GM23338 (cell line): ENCODE results near the gene KIAA1328. TPM values are rescaled to one million over a fixed set of nuclear protein-coding genes. Genes with fewer than 3 reads are reported as not detected.

Experiments
- ATAC-seq: fragments of 200-7000 bp; cut with Tn5 transposase; 3 replicates; pipeline ENCODE4 v1.9.1; 2020
- DNase-seq: peaks from one replicate; pipeline ENCODE4 v3.0.0-alpha.2; 2015; ENCODE audit warnings: low spot score
- H2AFZ ChIP-seq: fragments of 200-600 bp; sonication (generic); 2 replicates; pipeline ENCODE4 v1.8.0; 2016; ENCODE audit warnings: antibody characterized with exemption, mild to moderate bottlenecking, moderate library complexity
- H3F3A ChIP-seq: fragments of 200-600 bp; sonication (generic); replicated peaks from 2 replicates; pipeline ENCODE4 v1.8.0; 2017; ENCODE audit warnings: antibody characterized with exemption, mixed run types, low read depth
- H3K27ac ChIP-seq: fragments of 200-600 bp; sonication (generic); 2 replicates; pipeline ENCODE4 v1.6.1; 2016; ENCODE audit warnings: low read depth
- H3K27me3 ChIP-seq: fragments of 200-600 bp; sonication (generic); 2 replicates; pipeline ENCODE4 v1.8.0; 2016; ENCODE audit warnings: mild to moderate bottlenecking, mixed run types, moderate library complexity; ENCODE audit not compliant: insufficient read depth
- H3K36me3 ChIP-seq: fragments of 200-600 bp; sonication (generic); 2 replicates; pipeline ENCODE4 v1.8.0; 2016; ENCODE audit warnings: mild to moderate bottlenecking; ENCODE audit not compliant: insufficient read depth
- H3K4me1 ChIP-seq: fragments of 200-600 bp; sonication (generic); 2 replicates; pipeline ENCODE4 v1.8.0; 2016; ENCODE audit warnings: mild to moderate bottlenecking, moderate library complexity; ENCODE audit not compliant: insufficient read depth
- H3K4me2 ChIP-seq: fragments of 200-600 bp; sonication (generic); 2 replicates; pipeline ENCODE4 v1.7.1; 2017; ENCODE audit warnings: mixed run types
- H3K4me3 ChIP-seq: fragments of 200-600 bp; sonication (generic); 2 replicates; pipeline ENCODE4 v1.6.1; 2016; ENCODE audit warnings: mixed run types
- H3K79me2 ChIP-seq: fragments of 200-600 bp; sonication (generic); replicated peaks from 2 replicates; pipeline ENCODE4 v1.8.0; 2017; ENCODE audit warnings: mild to moderate bottlenecking; ENCODE audit not compliant: insufficient read depth
- H3K9me2 ChIP-seq: fragments of 200-600 bp; sonication (generic); 2 replicates; pipeline ENCODE4 v1.8.0; 2017; ENCODE audit not compliant: insufficient read depth
- H4K20me1 ChIP-seq: fragments of 200-600 bp; sonication (generic); replicated peaks from 2 replicates; pipeline ENCODE4 v1.8.0; 2017; ENCODE audit warnings: mild to moderate bottlenecking; ENCODE audit not compliant: insufficient read depth
- H3K27ac Mint-ChIP-seq: 2 replicates; pipeline ENCODE4 v1.8.0; 2020; ENCODE audit warnings: inconsistent platforms, mild to moderate bottlenecking, moderate library complexity, mixed read lengths
- H3K27me3 Mint-ChIP-seq: 3 replicates; pipeline ENCODE4 v1.8.0; 2022; ENCODE audit warnings: low read depth, mild to moderate bottlenecking, moderate library complexity, mixed read lengths, inconsistent platforms; ENCODE audit not compliant: insufficient read depth, poor library complexity
- H3K36me3 Mint-ChIP-seq: 3 replicates; pipeline ENCODE4 v1.8.0; 2021; ENCODE audit warnings: low read depth, mild to moderate bottlenecking, inconsistent platforms, moderate library complexity, mixed read lengths
- H3K4me1 Mint-ChIP-seq: 3 replicates; pipeline ENCODE4 v1.8.0; 2020; ENCODE audit warnings: mild to moderate bottlenecking, inconsistent platforms, mixed read lengths
- H3K4me3 Mint-ChIP-seq: 3 replicates; pipeline ENCODE4 v1.8.0; 2021; ENCODE audit warnings: moderate library complexity, mild to moderate bottlenecking, inconsistent platforms, mixed read lengths
- H3K9me3 Mint-ChIP-seq: 3 replicates; pipeline ENCODE4 v1.8.0; 2020; ENCODE audit warnings: moderate library complexity, mild to moderate bottlenecking, inconsistent platforms, mixed read lengths
- CREB1 ChIP-seq: fragments of 250-450 bp; sonication (Bioruptor Pico); IDR thresholded peaks from 2 replicates; pipeline ENCODE4 v1.5.0; 2020; ENCODE audit warnings: low read depth, mild to moderate bottlenecking, moderate library complexity
- EZH2 ChIP-seq: fragments of 200-600 bp; sonication (generic); IDR thresholded peaks from one replicate; pipeline ENCODE4 v1.8.0; 2017; ENCODE audit warnings: antibody characterized with exemption, mild to moderate bottlenecking, low read depth; ENCODE audit not compliant: unreplicated experiment
- EZH2phosphoT487 ChIP-seq: fragments of 200-600 bp; sonication (generic); IDR thresholded peaks from one replicate; pipeline ENCODE4 v1.8.1; 2018; ENCODE audit warnings: antibody characterized with exemption; ENCODE audit not compliant: unreplicated experiment
- JUNB ChIP-seq: IDR thresholded peaks from one replicate; pipeline ENCODE4 v1.6.1; 2016; ENCODE audit warnings: antibody characterized with exemption; ENCODE audit not compliant: unreplicated experiment
- NANOG ChIP-seq: IDR thresholded peaks from 2 replicates; pipeline ENCODE4 v1.6.1; 2016; ENCODE audit warnings: antibody characterized with exemption, borderline replicate concordance
- POLR2AphosphoS5 ChIP-seq: IDR thresholded peaks from 2 replicates; pipeline ENCODE4 v1.6.1; 2016; ENCODE audit warnings: antibody characterized with exemption, low read depth
- STAT1 ChIP-seq: IDR thresholded peaks from one replicate; pipeline ENCODE4 v1.6.1; 2016; ENCODE audit warnings: antibody characterized with exemption; ENCODE audit not compliant: unreplicated experiment
- ZNF114 ChIP-seq: fragments of 250-450 bp; sonication (Bioruptor Pico); IDR thresholded peaks from 2 replicates; pipeline ENCODE4 v1.5.0; 2020; ENCODE audit warnings: mild to moderate bottlenecking, moderate library complexity
- ZNF331 ChIP-seq: fragments of 250-450 bp; sonication (Bioruptor Pico); IDR thresholded peaks from 2 replicates; pipeline ENCODE4 v1.5.0; 2020; ENCODE audit warnings: low read depth, mild to moderate bottlenecking, moderate library complexity
- polyA plus RNA-seq: library from polyadenylated mRNA; unstranded; fragments of >200 nt; fragmentation: Nextera tagmentation; extraction: Ambion mirVana; gene quantifications from 2 replicates; pipeline ENCODE4 v1.2.1, GENCODE V29; 2016
- total RNA-seq: library from RNA; depleted of rRNA; stranded (reverse); fragments of >200 nt; shearing (Covaris generic); gene quantifications from 2 replicates; pipeline ENCODE4 v1.2.3, GENCODE V29; 2014
- TF ChIP-seq, protein P1 (sequence below): IDR thresholded peaks from 2 replicates; pipeline ENCODE4 v1.6.1; 2016; ENCODE audit warnings: antibody characterized with exemption
- TF ChIP-seq, protein P2 (sequence below): IDR thresholded peaks from one replicate; pipeline ENCODE4 v1.6.1; 2018; ENCODE audit warnings: antibody characterized with exemption; ENCODE audit not compliant: unreplicated experiment
- TF ChIP-seq, protein P3 (sequence below): fragments of 250-450 bp; sonication (Bioruptor Pico); IDR thresholded peaks from 2 replicates; pipeline ENCODE4 v1.5.0; 2020; ENCODE audit warnings: mild to moderate bottlenecking, moderate library complexity
- TF ChIP-seq, protein P4 (sequence below), 2 experiments: fragments of 200-600 bp in 1 of 2; sonication (generic) in 1 of 2; conservative IDR thresholded peaks; 2 replicates each; pipeline versions ENCODE4 v1.5.1 to v1.6.1; 2016 to 2017; ENCODE audit warnings: antibody characterized with exemption in 2 of 2, low read depth in 2 of 2, mild to moderate bottlenecking in 2 of 2, moderate library complexity in 1 of 2

Gene KIAA1328
- total and polyA plus RNA-seq, 2 experiments from 2014 or later: 5.2 to 8.4 TPM

- H3F3A ChIP-seq: no peaks in the 10 kb centered on the region
- no peak for ATAC-seq
- H3K36me3 Mint-ChIP-seq: peaks cover 11% of the 10 kb centered on the region; the same call in 2 of the 3 replicates
- H3K4me3 Mint-ChIP-seq: no peak overlapping the region
- no peaks in the 10 kb centered on the region for H3K36me3 ChIP-seq
- H3K4me2 ChIP-seq: no peak overlapping the region
- peaks cover 13% of the 10 kb centered on the region for H3K9me3 Mint-ChIP-seq
- H3K4me1 Mint-ChIP-seq: peaks cover 6% of the 10 kb centered on the region; the same call in 1 of the 3 replicates
- H3K27me3 ChIP-seq: no peaks in the 10 kb centered on the region
- H3K9me2 ChIP-seq: no peaks in the 10 kb centered on the region
- TF ChIP-seq STAT1 (no peak), NANOG (no peak), EZH2 (no peak), ZNF114 (CRISPR knock-in tag) (no peak), JUNB (no peak), ZNF331 (CRISPR knock-in tag) (no peak), POLR2AphosphoS5 (no peak), EZH2phosphoT487 (no peak), CREB1 (no peak)
- TF ChIP-seq, protein P1, sequence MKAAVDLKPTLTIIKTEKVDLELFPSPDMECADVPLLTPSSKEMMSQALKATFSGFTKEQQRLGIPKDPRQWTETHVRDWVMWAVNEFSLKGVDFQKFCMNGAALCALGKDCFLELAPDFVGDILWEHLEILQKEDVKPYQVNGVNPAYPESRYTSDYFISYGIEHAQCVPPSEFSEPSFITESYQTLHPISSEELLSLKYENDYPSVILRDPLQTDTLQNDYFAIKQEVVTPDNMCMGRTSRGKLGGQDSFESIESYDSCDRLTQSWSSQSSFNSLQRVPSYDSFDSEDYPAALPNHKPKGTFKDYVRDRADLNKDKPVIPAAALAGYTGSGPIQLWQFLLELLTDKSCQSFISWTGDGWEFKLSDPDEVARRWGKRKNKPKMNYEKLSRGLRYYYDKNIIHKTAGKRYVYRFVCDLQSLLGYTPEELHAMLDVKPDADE: no peak
- TF ChIP-seq, protein P2, sequence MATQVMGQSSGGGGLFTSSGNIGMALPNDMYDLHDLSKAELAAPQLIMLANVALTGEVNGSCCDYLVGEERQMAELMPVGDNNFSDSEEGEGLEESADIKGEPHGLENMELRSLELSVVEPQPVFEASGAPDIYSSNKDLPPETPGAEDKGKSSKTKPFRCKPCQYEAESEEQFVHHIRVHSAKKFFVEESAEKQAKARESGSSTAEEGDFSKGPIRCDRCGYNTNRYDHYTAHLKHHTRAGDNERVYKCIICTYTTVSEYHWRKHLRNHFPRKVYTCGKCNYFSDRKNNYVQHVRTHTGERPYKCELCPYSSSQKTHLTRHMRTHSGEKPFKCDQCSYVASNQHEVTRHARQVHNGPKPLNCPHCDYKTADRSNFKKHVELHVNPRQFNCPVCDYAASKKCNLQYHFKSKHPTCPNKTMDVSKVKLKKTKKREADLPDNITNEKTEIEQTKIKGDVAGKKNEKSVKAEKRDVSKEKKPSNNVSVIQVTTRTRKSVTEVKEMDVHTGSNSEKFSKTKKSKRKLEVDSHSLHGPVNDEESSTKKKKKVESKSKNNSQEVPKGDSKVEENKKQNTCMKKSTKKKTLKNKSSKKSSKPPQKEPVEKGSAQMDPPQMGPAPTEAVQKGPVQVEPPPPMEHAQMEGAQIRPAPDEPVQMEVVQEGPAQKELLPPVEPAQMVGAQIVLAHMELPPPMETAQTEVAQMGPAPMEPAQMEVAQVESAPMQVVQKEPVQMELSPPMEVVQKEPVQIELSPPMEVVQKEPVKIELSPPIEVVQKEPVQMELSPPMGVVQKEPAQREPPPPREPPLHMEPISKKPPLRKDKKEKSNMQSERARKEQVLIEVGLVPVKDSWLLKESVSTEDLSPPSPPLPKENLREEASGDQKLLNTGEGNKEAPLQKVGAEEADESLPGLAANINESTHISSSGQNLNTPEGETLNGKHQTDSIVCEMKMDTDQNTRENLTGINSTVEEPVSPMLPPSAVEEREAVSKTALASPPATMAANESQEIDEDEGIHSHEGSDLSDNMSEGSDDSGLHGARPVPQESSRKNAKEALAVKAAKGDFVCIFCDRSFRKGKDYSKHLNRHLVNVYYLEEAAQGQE: no peak
- TF ChIP-seq, protein P3, sequence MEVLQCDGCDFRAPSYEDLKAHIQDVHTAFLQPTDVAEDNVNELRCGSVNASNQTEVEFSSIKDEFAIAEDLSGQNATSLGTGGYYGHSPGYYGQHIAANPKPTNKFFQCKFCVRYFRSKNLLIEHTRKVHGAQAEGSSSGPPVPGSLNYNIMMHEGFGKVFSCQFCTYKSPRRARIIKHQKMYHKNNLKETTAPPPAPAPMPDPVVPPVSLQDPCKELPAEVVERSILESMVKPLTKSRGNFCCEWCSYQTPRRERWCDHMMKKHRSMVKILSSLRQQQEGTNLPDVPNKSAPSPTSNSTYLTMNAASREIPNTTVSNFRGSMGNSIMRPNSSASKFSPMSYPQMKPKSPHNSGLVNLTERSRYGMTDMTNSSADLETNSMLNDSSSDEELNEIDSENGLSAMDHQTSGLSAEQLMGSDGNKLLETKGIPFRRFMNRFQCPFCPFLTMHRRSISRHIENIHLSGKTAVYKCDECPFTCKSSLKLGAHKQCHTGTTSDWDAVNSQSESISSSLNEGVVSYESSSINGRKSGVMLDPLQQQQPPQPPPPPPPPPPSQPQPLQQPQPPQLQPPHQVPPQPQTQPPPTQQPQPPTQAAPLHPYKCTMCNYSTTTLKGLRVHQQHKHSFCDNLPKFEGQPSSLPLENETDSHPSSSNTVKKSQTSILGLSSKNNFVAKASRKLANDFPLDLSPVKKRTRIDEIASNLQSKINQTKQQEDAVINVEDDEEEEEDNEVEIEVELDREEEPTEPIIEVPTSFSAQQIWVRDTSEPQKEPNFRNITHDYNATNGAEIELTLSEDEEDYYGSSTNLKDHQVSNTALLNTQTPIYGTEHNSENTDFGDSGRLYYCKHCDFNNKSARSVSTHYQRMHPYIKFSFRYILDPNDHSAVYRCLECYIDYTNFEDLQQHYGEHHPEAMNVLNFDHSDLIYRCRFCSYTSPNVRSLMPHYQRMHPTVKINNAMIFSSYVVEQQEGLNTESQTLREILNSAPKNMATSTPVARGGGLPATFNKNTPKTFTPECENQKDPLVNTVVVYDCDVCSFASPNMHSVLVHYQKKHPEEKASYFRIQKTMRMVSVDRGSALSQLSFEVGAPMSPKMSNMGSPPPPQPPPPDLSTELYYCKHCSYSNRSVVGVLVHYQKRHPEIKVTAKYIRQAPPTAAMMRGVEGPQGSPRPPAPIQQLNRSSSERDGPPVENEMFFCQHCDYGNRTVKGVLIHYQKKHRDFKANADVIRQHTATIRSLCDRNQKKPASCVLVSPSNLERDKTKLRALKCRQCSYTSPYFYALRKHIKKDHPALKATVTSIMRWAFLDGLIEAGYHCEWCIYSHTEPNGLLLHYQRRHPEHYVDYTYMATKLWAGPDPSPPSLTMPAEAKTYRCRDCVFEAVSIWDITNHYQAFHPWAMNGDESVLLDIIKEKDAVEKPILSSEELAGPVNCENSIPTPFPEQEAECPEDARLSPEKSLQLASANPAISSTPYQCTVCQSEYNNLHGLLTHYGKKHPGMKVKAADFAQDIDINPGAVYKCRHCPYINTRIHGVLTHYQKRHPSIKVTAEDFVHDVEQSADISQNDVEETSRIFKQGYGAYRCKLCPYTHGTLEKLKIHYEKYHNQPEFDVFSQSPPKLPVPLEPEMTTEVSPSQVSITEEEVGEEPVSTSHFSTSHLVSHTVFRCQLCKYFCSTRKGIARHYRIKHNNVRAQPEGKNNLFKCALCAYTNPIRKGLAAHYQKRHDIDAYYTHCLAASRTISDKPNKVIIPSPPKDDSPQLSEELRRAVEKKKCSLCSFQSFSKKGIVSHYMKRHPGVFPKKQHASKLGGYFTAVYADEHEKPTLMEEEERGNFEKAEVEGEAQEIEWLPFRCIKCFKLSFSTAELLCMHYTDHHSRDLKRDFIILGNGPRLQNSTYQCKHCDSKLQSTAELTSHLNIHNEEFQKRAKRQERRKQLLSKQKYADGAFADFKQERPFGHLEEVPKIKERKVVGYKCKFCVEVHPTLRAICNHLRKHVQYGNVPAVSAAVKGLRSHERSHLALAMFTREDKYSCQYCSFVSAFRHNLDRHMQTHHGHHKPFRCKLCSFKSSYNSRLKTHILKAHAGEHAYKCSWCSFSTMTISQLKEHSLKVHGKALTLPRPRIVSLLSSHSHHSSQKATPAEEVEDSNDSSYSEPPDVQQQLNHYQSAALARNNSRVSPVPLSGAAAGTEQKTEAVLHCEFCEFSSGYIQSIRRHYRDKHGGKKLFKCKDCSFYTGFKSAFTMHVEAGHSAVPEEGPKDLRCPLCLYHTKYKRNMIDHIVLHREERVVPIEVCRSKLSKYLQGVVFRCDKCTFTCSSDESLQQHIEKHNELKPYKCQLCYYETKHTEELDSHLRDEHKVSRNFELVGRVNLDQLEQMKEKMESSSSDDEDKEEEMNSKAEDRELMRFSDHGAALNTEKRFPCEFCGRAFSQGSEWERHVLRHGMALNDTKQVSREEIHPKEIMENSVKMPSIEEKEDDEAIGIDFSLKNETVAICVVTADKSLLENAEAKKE (CRISPR knock-in tag): no peak
- TF ChIP-seq, protein P4, sequence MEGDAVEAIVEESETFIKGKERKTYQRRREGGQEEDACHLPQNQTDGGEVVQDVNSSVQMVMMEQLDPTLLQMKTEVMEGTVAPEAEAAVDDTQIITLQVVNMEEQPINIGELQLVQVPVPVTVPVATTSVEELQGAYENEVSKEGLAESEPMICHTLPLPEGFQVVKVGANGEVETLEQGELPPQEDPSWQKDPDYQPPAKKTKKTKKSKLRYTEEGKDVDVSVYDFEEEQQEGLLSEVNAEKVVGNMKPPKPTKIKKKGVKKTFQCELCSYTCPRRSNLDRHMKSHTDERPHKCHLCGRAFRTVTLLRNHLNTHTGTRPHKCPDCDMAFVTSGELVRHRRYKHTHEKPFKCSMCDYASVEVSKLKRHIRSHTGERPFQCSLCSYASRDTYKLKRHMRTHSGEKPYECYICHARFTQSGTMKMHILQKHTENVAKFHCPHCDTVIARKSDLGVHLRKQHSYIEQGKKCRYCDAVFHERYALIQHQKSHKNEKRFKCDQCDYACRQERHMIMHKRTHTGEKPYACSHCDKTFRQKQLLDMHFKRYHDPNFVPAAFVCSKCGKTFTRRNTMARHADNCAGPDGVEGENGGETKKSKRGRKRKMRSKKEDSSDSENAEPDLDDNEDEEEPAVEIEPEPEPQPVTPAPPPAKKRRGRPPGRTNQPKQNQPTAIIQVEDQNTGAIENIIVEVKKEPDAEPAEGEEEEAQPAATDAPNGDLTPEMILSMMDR (conservative IDR thresholded peaks at IDR 0.05; ENCODE audit: low read depth in 2 of 2): no peak
- no peak overlapping the region for H3K27ac Mint-ChIP-seq
- H3K27ac ChIP-seq: no peak overlapping the region
- DNase-seq: no peak
- H4K20me1 ChIP-seq: no peaks in the 10 kb centered on the region
- H2AFZ ChIP-seq: no peak overlapping the region
- no peaks in the 10 kb centered on the region for H3K27me3 Mint-ChIP-seq
- no peaks in the 10 kb centered on the region; the same call in 1 of the 2 replicates for H3K4me1 ChIP-seq
- H3K4me3 ChIP-seq: no peak overlapping the region
- H3K79me2 ChIP-seq: no peaks in the 10 kb centered on the region
Measured at GRCh38 chr18:37012452-37012851, 183.5 kb downstream of the KIAA1328 start.
